Testis (tissue), 3 donors: Measurements from ENCODE around the gene MTA1. TPM values are rescaled to one million over a fixed set of nuclear protein-coding genes. Genes with fewer than 3 reads are reported as not detected.
A peak's percentile ranks its signal among the peaks of the same experiment; 100 is the strongest.

Experiments used
- DNase-seq: peaks from one replicate; pipeline ENCODE4 v3.0.0-alpha.2; 2019
- H3K27ac ChIP-seq, 2 donors: fragments of 200-600 bp; sonication (generic); one replicate each; pipeline ENCODE4 v1.5.1; 2019
- H3K27me3 ChIP-seq: fragments of 200-600 bp; sonication (generic); one replicate; pipeline ENCODE4 v1.5.1; 2019
- H3K36me3 ChIP-seq: fragments of 200-600 bp; sonication (generic); one replicate; pipeline ENCODE4 v1.5.1; 2017; ENCODE audit warnings: low read depth; ENCODE audit errors: missing control alignments
- H3K4me1 ChIP-seq: fragments of 200-600 bp; sonication (generic); one replicate; pipeline ENCODE4 v1.5.1; 2019
- H3K4me3 ChIP-seq, 2 donors: fragments of 200-600 bp; sonication (generic); one replicate each; pipeline ENCODE4 v1.5.1; 2017 to 2019
- H3K9me3 ChIP-seq: fragments of 200-600 bp; sonication (generic); one replicate; pipeline ENCODE4 v1.5.1; 2017
- POLR2A ChIP-seq: fragments of 450-650 bp; IDR thresholded peaks from one replicate; pipeline ENCODE4 v1.6.1; 2017; ENCODE audit warnings: antibody characterized with exemption, mild to moderate bottlenecking, moderate library complexity
- WGBS, 2 donors: methylation state at CpG; one replicate each; pipeline ENCODE4 v1.1.5; 2018; 5-methylcytosine and 5-hydroxymethylcytosine counted together
- intact Hi-C: fragments of 100-400 bp; cut with DNase I; formaldehyde crosslinking; loops from one replicate; pipeline ENCODE4 v1.15.1; 2023; ENCODE audit warnings: low total_unique reads
- polyA plus RNA-seq: library from polyadenylated mRNA; stranded (reverse); fragments of 350-450 nt; fragmentation: Illumina TruSeq; extraction: RNeasy Lipid Tissue Mini Kit (QIAGEN cat#74804); gene quantifications from one replicate; pipeline ENCODE4 v1.2.3, GENCODE V29; 2014; ENCODE audit warnings: low read depth, low replicate concordance; ENCODE audit not compliant: insufficient read depth
- total RNA-seq, 2 donors: library from RNA; depleted of rRNA; stranded (reverse); fragments of >200 nt; gene quantifications; one replicate each; pipeline ENCODE4 v1.2.3, GENCODE V29; 2016
- TF ChIP-seq, protein P1 (sequence below), 3 experiments: fragments of 450-650 bp in 2 of 3; fragments of 200-600 bp in 1 of 3; sonication (generic) in 1 of 3; IDR thresholded peaks; one replicate each; pipeline ENCODE4 v1.5.1; 2016 to 2019; ENCODE audit warnings: antibody characterized with exemption in 3 of 3, mild to moderate bottlenecking in 2 of 3, moderate library complexity in 1 of 3

The MTA1 gene
- total and polyA plus RNA-seq, 3 donors from 2014 or later: 118 to 135 (median 120) TPM

DNA sequence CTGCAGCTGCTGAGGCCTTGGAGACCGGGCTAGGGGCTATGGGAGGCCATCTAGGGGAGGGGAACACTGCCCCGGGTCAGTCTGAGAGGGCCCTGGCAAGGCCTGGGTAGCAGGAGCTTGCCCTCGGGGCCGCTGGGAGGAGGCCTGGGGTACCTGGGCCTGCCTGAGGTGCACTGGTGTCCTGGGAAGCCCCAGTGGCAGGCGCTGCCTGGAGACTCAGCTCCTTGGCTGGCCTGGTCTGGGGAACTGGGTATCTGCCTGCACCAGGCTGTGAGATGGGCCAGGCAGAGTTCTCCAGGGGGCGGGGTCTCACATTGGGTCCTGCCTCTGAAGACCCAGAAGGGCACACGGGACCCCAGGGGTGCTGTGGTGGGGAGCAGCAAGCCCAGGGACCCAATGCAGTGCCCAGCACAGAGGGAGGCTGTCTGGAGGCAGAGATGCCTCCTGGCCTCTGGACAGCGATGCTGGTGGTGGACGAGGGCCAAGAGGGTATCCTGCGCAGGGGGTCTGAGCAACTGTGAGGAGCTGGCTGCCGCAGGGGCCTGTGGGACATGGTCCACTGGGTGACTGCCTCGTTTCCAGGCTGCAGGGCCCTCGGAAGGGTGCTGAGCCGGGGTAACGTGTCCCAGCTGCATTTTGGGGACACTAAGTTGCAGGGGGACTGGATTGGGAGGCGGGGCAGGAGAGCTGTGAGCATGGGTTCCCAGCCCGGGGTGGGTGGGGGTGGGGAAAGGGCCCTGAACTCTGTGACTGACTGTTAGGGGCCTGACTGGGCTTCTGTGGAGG, 7.4 kb upstream of the MTA1 start:
- intact Hi-C loops: no loop called here
- Histone ChIP-seq H3K4me1 (peaks cover 14% of the 10 kb centered on the region), H3K27ac (no peak overlapping the region), H3K27me3 (no peaks in the 10 kb centered on the region), H3K9me3 (no peaks in the 10 kb centered on the region), H3K4me3 (no peak overlapping the region), H3K36me3 (no peaks in the 10 kb centered on the region)
- 73 to 75% methylated on average over 2 to 17 of the region's 17 CpGs for WGBS, 2 donors
- DNase-seq: no peak
- TF ChIP-seq POLR2A: no peak
- TF ChIP-seq, protein P1, sequence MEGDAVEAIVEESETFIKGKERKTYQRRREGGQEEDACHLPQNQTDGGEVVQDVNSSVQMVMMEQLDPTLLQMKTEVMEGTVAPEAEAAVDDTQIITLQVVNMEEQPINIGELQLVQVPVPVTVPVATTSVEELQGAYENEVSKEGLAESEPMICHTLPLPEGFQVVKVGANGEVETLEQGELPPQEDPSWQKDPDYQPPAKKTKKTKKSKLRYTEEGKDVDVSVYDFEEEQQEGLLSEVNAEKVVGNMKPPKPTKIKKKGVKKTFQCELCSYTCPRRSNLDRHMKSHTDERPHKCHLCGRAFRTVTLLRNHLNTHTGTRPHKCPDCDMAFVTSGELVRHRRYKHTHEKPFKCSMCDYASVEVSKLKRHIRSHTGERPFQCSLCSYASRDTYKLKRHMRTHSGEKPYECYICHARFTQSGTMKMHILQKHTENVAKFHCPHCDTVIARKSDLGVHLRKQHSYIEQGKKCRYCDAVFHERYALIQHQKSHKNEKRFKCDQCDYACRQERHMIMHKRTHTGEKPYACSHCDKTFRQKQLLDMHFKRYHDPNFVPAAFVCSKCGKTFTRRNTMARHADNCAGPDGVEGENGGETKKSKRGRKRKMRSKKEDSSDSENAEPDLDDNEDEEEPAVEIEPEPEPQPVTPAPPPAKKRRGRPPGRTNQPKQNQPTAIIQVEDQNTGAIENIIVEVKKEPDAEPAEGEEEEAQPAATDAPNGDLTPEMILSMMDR (IDR thresholded peaks at IDR 0.05): no peak

DNA sequence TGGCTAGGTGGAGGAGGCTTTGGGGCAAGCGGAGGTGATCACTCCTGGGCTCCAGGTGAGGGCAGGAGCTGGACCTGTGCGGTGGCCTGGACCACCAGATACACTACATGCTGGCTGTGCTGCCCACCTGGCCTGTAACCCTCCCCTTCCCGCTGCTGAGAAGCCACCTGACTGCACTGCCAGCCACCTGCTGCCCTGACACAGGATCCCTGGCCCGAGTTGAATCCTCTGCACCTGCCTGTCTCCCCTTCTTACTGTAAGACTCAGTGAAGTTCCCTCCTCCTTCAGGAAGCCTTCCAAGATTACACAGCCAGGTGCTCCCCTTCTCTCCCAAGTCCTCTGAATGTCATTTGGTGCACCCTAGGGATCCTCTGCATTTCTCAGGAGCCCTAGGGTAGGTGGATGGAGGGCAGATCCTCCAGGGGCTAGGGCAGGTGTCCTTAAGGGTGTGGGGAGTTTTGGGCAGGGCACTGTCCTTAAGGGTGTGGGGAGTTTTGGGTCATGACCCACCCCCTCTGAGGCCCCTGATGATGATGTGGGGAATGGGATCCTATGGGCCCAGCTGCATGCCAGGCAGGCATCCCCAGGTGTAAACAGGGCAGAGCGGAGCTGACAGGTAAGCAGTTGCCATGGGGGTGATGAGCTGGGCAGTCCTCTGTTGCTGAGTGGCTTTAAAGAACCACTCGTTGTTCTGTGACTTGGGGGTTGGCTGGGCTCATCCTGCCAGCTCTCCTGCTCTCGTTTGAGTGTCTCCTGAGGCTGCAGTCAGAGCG, 6.7 kb upstream of the MTA1 start:
- DNase-seq: no peak

DNA sequence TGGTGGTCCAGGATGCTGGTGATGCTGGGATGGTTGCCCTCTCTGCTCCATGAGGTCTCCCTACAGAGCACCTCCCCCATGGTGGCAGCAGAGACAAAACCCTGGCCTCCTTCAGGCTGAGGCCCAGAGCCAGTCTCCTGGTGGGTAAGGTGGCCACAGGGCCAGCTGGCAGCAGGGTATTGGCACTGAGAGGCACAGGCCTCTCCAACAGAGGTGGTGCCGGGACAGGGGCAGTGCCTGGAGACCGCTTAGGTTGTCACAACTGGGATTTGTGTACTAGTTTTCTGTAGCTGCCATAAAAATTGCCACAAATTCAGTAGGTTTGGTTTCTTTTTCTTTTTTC, 6.1 kb upstream of the MTA1 start:
- DNase-seq: no peak
- Histone ChIP-seq H3K27ac (no peak overlapping the region), H3K27me3 (no peaks in the 10 kb centered on the region), H3K36me3 (no peaks in the 10 kb centered on the region), H3K4me3 (no peak overlapping the region), H3K4me1 (peaks cover 15% of the 10 kb centered on the region), H3K9me3 (no peaks in the 10 kb centered on the region)
- 95 to 100% methylated on average over 2 of the region's 2 CpGs for WGBS, 2 donors
- intact Hi-C loops: no loop called here
- TF ChIP-seq, protein P1 (IDR thresholded peaks at IDR 0.05): no peak
- no peak for TF ChIP-seq POLR2A

More for the DNA sequence above, 6.7 kb upstream of the MTA1 start:
- no peaks in the 10 kb centered on the region for H3K9me3 ChIP-seq
- no peaks in the 10 kb centered on the region for H3K36me3 ChIP-seq
- TF ChIP-seq, protein P1 (IDR thresholded peaks at IDR 0.05): no peak
- TF ChIP-seq POLR2A: no peak
- H3K4me3 ChIP-seq: no peak overlapping the region
- peaks cover 14% of the 10 kb centered on the region for H3K4me1 ChIP-seq
- H3K27me3 ChIP-seq: no peaks in the 10 kb centered on the region
- WGBS, 2 donors: 84 to 91% methylated on average over 7 to 8 of the region's 8 CpGs
- intact Hi-C loops: no loop called here
- no peak overlapping the region for H3K27ac ChIP-seq

DNA sequence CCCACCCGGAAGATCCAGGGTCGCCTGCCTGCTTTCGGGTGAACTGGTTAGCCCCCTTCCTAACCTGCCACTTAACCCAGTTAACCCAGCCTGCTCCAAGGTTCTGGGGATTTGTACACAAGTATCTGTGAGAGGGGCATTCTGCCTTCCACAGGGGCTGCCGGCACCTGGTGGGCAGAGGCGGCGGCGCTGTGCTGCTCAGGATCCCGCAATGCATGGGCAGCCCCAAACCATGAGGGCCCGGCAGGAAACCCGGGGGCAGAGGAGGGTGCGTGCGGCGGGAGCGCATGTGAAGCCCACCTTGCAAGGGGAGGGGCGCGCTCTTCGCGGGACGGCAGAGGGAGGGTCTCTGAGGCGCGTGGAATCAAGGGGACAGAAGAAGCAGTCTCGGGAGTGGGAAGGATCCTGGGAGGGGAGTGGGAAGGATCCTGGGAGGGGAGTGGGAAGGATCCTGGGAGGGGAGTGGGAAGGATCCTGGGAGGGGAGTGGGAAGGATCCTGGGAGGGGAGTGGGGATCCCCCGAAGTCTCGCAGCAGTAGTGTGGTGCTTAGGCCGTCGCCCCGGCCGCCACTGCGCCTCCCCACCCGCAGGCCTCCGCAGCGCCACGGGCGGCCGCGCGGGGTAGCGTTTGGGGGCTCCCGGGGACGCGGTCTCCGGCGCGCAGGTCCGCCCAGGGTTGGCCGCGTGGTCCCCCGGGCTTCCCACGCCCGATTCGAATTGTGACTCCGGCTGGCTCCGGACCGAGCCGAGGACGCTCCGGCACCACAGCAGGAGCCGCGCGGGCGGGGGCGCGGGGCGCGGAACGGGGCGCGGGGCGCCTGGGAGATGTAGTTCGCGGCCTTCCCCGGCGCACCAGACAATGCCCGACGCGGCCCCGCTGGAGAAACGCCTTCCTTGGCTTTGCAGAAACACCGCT, 4.9 kb upstream of the MTA1 start:
- 10 to 19% methylated on average over 33 to 49 of the region's 79 CpGs for WGBS, 2 donors

More for the DNA sequence above, 4.9 kb upstream of the MTA1 start:
- DNase-seq: peak; percentile 78
- no peaks in the 10 kb centered on the region for H3K36me3 ChIP-seq
- H3K9me3 ChIP-seq: no peaks in the 10 kb centered on the region
- TF ChIP-seq, protein P1 (IDR thresholded peaks at IDR 0.05): peak; percentile 58 to 68 (median 64)
- no peak for TF ChIP-seq POLR2A
- H3K27ac ChIP-seq: peak overlapping the region; percentile 11 to 50
- H3K4me3 ChIP-seq: peak overlapping the region; percentile 48 to 53
- H3K4me1 ChIP-seq: peaks cover 24% of the 10 kb centered on the region
- H3K27me3 ChIP-seq: no peaks in the 10 kb centered on the region
- intact Hi-C loops: no loop called here
